GM19468 (cell line): ENCODE measurements around the gene SELENOW.
"Not testable (repeated sequence)": the region's sequence is repeated elsewhere in the genome, so short reads cannot be mapped to it uniquely, and the experiment has no call there.

Experiments
- ATAC-seq: cut with Tn5 transposase; IDR thresholded peaks from one replicate; pipeline ENCODE4 v1.9.1; 2021; ENCODE audit warnings: mild to moderate bottlenecking, moderate library complexity, moderate number of reproducible peaks; ENCODE audit not compliant: unreplicated experiment; ENCODE audit errors: extremely low read depth

The SELENOW gene

GRCh38 chr19:47813304-47813994 lies 34.9 kb downstream of the SELENOW start:
- no peak for ATAC-seq

GRCh38 chr19:47813995-47814328 lies 35.5 kb downstream of the SELENOW start:
- ATAC-seq: no peak

- not testable (repeated sequence) for ATAC-seq
These were observed 37.8 kb downstream of the SELENOW start for GRCh38 chr19:47816270-47816669.

GRCh38 chr19:47818221-47818620 lies 39.7 kb downstream of the SELENOW start:
- not testable (repeated sequence) for ATAC-seq

- no peak for ATAC-seq
These were observed 41.4 kb downstream of the SELENOW start for GRCh38 chr19:47819858-47820257.

- no peak for ATAC-seq
These were observed 41.9 kb downstream of the SELENOW start for GRCh38 chr19:47820410-47820809.

- ATAC-seq: no peak
These were observed 43.0 kb downstream of the SELENOW start, which contains the start of gene CRX for GRCh38 chr19:47821460-47822020. CRX (plus strand) TSS chr19:47821937; CDS start chr19:47834444, 12,507 bp downstream.

- ATAC-seq: no peak
These were observed 45.9 kb downstream of the SELENOW start for GRCh38 chr19:47824396-47824795.

- ATAC-seq: no peak
These were observed 48.3 kb downstream of the SELENOW start for GRCh38 chr19:47826800-47827199.

GRCh38 chr19:47832723-47833122 lies 54.2 kb downstream of the SELENOW start:
- no peak for ATAC-seq
